GM23248 (cell line): Measurements from ENCODE around the gene SLC34A1. TPM values are rescaled to one million over a fixed set of nuclear protein-coding genes. Genes with fewer than 3 reads are reported as not detected.

Experiments used
- DNase-seq: peaks from one replicate; pipeline ENCODE4 v3.0.0-alpha.2; 2015
- H2AFZ ChIP-seq: fragments of 200-600 bp; sonication (generic); 2 replicates; pipeline ENCODE4 v1.6.1; 2016; ENCODE audit warnings: antibody characterized with exemption
- H3F3A ChIP-seq: fragments of 200-600 bp; sonication (generic); 2 replicates; pipeline ENCODE4 v1.6.1; 2016; ENCODE audit warnings: mild to moderate bottlenecking, antibody characterized with exemption, mixed run types; ENCODE audit not compliant: insufficient read depth
- H3K27ac ChIP-seq: fragments of 200-600 bp; sonication (generic); 2 replicates; pipeline ENCODE4 v1.5.1; 2016; ENCODE audit warnings: mild to moderate bottlenecking
- H3K27me3 ChIP-seq: fragments of 200-600 bp; sonication (generic); replicated peaks from 2 replicates; pipeline ENCODE4 v1.6.1; 2016; ENCODE audit warnings: mild to moderate bottlenecking; ENCODE audit not compliant: insufficient read depth
- H3K36me3 ChIP-seq: fragments of 200-600 bp; sonication (generic); 2 replicates; pipeline ENCODE4 v1.6.1; 2016; ENCODE audit warnings: low read depth, mild to moderate bottlenecking
- H3K4me1 ChIP-seq: fragments of 200-600 bp; sonication (generic); 2 replicates; pipeline ENCODE4 v1.6.1; 2016; ENCODE audit warnings: mild to moderate bottlenecking; ENCODE audit not compliant: insufficient read depth
- H3K4me2 ChIP-seq: fragments of 200-600 bp; sonication (generic); one replicate; pipeline ENCODE4 v1.6.1; 2016; ENCODE audit warnings: mild to moderate bottlenecking; ENCODE audit not compliant: unreplicated experiment
- H3K4me3 ChIP-seq: fragments of 200-600 bp; sonication (generic); 2 replicates; pipeline ENCODE4 v1.5.1; 2016; ENCODE audit warnings: mild to moderate bottlenecking
- H3K79me2 ChIP-seq: fragments of 200-600 bp; sonication (generic); 2 replicates; pipeline ENCODE4 v1.6.1; 2016; ENCODE audit warnings: mild to moderate bottlenecking; ENCODE audit not compliant: insufficient read depth
- H3K9ac ChIP-seq: fragments of 200-600 bp; sonication (generic); 2 replicates; pipeline ENCODE4 v1.6.1; 2016; ENCODE audit warnings: mild to moderate bottlenecking
- H3K9me2 ChIP-seq: fragments of 200-600 bp; sonication (generic); 2 replicates; pipeline ENCODE4 v1.6.1; 2016; ENCODE audit warnings: mixed run types, mild to moderate bottlenecking, moderate library complexity; ENCODE audit not compliant: insufficient read depth
- H3K9me3 ChIP-seq: fragments of 200-600 bp; sonication (generic); one replicate; pipeline ENCODE4 v1.6.1; 2017; ENCODE audit warnings: low read depth
- H4K20me1 ChIP-seq: fragments of 200-600 bp; sonication (generic); 2 replicates; pipeline ENCODE4 v1.6.0; 2016; ENCODE audit not compliant: insufficient read depth
- EZH2 ChIP-seq: fragments of 200-600 bp; sonication (generic); IDR thresholded peaks from 2 replicates; pipeline ENCODE4 v1.6.1; 2018; ENCODE audit warnings: antibody characterized with exemption, mild to moderate bottlenecking; ENCODE audit not compliant: insufficient read depth, poor library complexity, severe bottlenecking
- EZH2phosphoT487 ChIP-seq: fragments of 200-600 bp; sonication (generic); IDR thresholded peaks from 2 replicates; pipeline ENCODE4 v1.6.1; 2018; ENCODE audit warnings: antibody characterized with exemption, moderate library complexity, mild to moderate bottlenecking, low read depth; ENCODE audit not compliant: insufficient read depth
- WGBS, 2 experiments: methylation state at CpG; one replicate each; pipeline ENCODE4 v1.1.6; 2015 to 2017; ENCODE audit warnings: low lambda C conversion rate in 2 of 2, low coverage in 1 of 2; ENCODE audit errors: missing lambda C conversion rate in 2 of 2; 5-methylcytosine and 5-hydroxymethylcytosine counted together
- in situ Hi-C: fragments of 300-500 bp; cut with MboI; formaldehyde crosslinking; loops from 2 replicates; pipeline ENCODE4 v1.15.0; 2020
- polyA plus RNA-seq: library from polyadenylated mRNA; unstranded; fragments of >200 nt; fragmentation: Nextera tagmentation; extraction: Ambion mirVana; gene quantifications from 2 replicates; pipeline ENCODE4 v1.2.1, GENCODE V29; 2016
- total RNA-seq: library from RNA; depleted of rRNA; stranded (reverse); fragments of >200 nt; shearing (Covaris generic); gene quantifications from 2 replicates; pipeline ENCODE4 v1.2.3, GENCODE V29; 2014

SLC34A1 gene
- total and polyA plus RNA-seq, 2 experiments from 2014 or later, result not detected

DNA sequence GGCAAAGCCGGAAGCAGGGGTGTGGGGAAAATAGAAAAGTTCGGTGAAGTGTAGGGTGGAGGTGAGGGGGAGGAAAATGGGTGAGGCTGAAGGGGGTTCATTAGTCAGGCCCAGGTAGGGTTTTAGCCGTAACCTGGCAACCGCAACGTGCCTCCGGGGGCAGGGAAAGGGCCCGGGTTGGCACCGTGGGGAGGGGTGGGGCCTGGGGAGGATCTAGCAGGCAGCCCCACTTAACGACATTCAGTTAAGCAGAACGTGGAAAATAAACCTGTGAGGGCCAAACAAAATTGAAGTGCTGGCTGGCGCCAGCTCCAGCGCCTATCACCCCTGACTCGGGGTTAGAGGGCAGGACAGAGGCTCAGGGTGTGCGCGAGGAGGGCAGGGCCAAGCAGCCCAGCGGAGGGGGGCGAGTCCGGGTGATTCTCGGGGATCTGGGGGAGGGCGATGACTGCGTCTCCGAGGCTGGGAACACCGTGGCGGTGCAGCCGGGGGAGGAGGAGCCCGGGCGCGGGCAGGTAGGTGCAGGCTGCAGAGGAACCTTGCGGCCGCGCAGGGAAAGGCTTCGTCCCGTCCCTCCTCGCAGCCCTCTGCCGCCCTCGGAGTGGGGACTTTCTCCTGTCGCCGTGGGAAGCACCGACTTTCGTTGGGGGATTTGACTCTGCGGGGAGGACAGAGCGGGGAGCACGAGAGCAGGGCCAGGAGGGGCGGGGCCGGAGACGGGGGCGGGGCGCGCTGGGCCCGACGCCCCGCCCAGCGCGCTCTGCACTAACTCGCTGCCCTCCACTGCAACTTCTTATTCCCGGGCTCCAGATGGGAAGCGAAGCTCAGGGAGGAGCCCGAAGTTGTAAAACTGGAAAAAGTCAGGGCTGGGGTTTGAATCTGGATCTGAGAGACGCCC is 21.4 kb upstream of the SLC34A1 start:
- 14 to 17% methylated on average over 37 to 58 of the region's 59 CpGs for WGBS, 2 experiments
- H3K4me1 ChIP-seq, result peaks cover 19% of the 10 kb centered on the region
- peak overlapping the region; percentile 69 for H3K4me2 ChIP-seq
- H3K9me2 ChIP-seq, result no peaks in the 10 kb centered on the region
- no peaks in the 10 kb centered on the region for H3K36me3 ChIP-seq
- peak; percentile 70 for DNase-seq
- H3F3A ChIP-seq, result no peaks in the 10 kb centered on the region
- peak overlapping the region; percentile 67 for H2AFZ ChIP-seq
- TF ChIP-seq EZH2phosphoT487, result no peak
- TF ChIP-seq EZH2, result no peak
- H3K9ac ChIP-seq, result no peak overlapping the region
- H4K20me1 ChIP-seq, result no peaks in the 10 kb centered on the region
- no peaks in the 10 kb centered on the region for H3K79me2 ChIP-seq
- no peak overlapping the region for H3K27ac ChIP-seq
- no peaks in the 10 kb centered on the region for H3K27me3 ChIP-seq
- no peaks in the 10 kb centered on the region for H3K9me3 ChIP-seq
- in situ Hi-C loops, result no loop called here
- H3K4me3 ChIP-seq, result peak overlapping the region; percentile 47

DNA sequence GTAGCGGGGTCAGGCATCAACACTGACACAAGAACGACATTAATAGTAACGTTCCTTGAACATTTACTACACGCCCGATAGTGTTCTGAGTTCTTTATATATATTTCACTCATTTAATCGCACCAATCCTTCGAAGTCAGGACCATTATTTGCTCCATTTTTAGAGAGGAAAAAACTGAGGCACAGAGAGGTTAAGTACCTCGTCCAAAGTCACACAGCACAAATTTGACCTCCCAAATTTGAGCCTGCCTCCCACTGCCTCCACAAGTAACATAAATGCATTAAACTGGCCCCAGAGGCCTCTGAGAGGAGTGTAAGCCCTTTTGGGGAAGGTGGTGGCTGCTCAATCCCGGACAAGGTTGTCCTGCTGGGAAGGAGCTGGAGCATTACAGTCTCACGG is 20.7 kb upstream of the SLC34A1 start:
- peak overlapping the region; percentile 47 for H3K4me3 ChIP-seq
- no peaks in the 10 kb centered on the region for H3K9me3 ChIP-seq
- no peaks in the 10 kb centered on the region for H3K27me3 ChIP-seq
- TF ChIP-seq EZH2phosphoT487, result no peak
- no peak for TF ChIP-seq EZH2
- H3K36me3 ChIP-seq, result no peaks in the 10 kb centered on the region
- no peak overlapping the region for H3K9ac ChIP-seq
- H3K79me2 ChIP-seq, result no peaks in the 10 kb centered on the region
- peak overlapping the region; percentile 69 for H3K4me2 ChIP-seq
- in situ Hi-C loops, result no loop called here
- no peak for DNase-seq
- no peaks in the 10 kb centered on the region for H3K9me2 ChIP-seq
- WGBS, 2 experiments, result 28 to 29% methylated on average over 10 of the region's 10 CpGs
- H3F3A ChIP-seq, result no peaks in the 10 kb centered on the region
- peaks cover 19% of the 10 kb centered on the region for H3K4me1 ChIP-seq
- H4K20me1 ChIP-seq, result no peaks in the 10 kb centered on the region
- H3K27ac ChIP-seq, result no peak overlapping the region
- H2AFZ ChIP-seq, result peak overlapping the region; percentile 67

GRCh38 chr5:177364159-177364962 is 19.9 kb upstream of the SLC34A1 start:
- Histone ChIP-seq H3K27me3 (no peaks in the 10 kb centered on the region), H3K27ac (no peak overlapping the region), H3K4me2 (no peak overlapping the region), H3K9ac (no peak overlapping the region), H4K20me1 (no peaks in the 10 kb centered on the region), H3K4me3 (no peak overlapping the region), H3F3A (no peaks in the 10 kb centered on the region), H3K79me2 (no peaks in the 10 kb centered on the region), H3K9me2 (no peaks in the 10 kb centered on the region), H2AFZ (no peak overlapping the region), H3K4me1 (peaks cover 19% of the 10 kb centered on the region), H3K9me3 (no peaks in the 10 kb centered on the region), H3K36me3 (no peaks in the 10 kb centered on the region)
- in situ Hi-C loops, result no loop called here
- WGBS, 2 experiments, result 73 to 81% methylated on average over 10 to 11 of the region's 11 CpGs
- peak; percentile 45 for DNase-seq
- TF ChIP-seq EZH2, result no peak
- TF ChIP-seq EZH2phosphoT487, result no peak

GRCh38 chr5:177365845-177366527 is 18.2 kb upstream of the SLC34A1 start:
- H3K79me2 ChIP-seq, result no peaks in the 10 kb centered on the region
- H3K36me3 ChIP-seq, result no peaks in the 10 kb centered on the region
- no peaks in the 10 kb centered on the region for H3K9me2 ChIP-seq
- no peak for DNase-seq
- H2AFZ ChIP-seq, result peak overlapping the region; percentile 92
- peak overlapping the region; percentile 56; the same call in 1 of the 2 replicates for H3K27ac ChIP-seq
- H3K27me3 ChIP-seq, result no peaks in the 10 kb centered on the region
- no peak overlapping the region for H3K4me2 ChIP-seq
- peak overlapping the region; percentile 80 for H3K9ac ChIP-seq
- H3K9me3 ChIP-seq, result no peaks in the 10 kb centered on the region
- TF ChIP-seq EZH2 (no peak), EZH2phosphoT487 (no peak)
- in situ Hi-C loops, result no loop called here
- no peaks in the 10 kb centered on the region for H3F3A ChIP-seq
- H3K4me3 ChIP-seq, result peak overlapping the region; percentile 66; the same call in 1 of the 2 replicates
- WGBS, 2 experiments, result 92 to 98% methylated on average over 12 to 14 of the region's 14 CpGs
- H3K4me1 ChIP-seq, result peaks cover 19% of the 10 kb centered on the region
- H4K20me1 ChIP-seq, result no peaks in the 10 kb centered on the region
